Fibroblast of mammary gland (primary cell): Measurements from ENCODE around the gene FGF14.

Experiments used
- DNase-seq: peaks from one replicate; pipeline ENCODE4 v3.0.0-alpha.2; 2010; ENCODE audit warnings: low read depth
- H3K4me3 ChIP-seq: 2 replicates; pipeline ENCODE4 v1.5.1; 2011; ENCODE audit warnings: low read depth, mild to moderate bottlenecking, low read length, moderate library complexity; ENCODE audit not compliant: control insufficient read depth
- TF ChIP-seq, protein P1 (sequence below): conservative IDR thresholded peaks from 2 replicates; pipeline ENCODE4 v1.5.1; 2011; ENCODE audit warnings: low read depth, low read length, inconsistent platforms; ENCODE audit not compliant: control insufficient read depth, insufficient read depth

FGF14 gene

DNA sequence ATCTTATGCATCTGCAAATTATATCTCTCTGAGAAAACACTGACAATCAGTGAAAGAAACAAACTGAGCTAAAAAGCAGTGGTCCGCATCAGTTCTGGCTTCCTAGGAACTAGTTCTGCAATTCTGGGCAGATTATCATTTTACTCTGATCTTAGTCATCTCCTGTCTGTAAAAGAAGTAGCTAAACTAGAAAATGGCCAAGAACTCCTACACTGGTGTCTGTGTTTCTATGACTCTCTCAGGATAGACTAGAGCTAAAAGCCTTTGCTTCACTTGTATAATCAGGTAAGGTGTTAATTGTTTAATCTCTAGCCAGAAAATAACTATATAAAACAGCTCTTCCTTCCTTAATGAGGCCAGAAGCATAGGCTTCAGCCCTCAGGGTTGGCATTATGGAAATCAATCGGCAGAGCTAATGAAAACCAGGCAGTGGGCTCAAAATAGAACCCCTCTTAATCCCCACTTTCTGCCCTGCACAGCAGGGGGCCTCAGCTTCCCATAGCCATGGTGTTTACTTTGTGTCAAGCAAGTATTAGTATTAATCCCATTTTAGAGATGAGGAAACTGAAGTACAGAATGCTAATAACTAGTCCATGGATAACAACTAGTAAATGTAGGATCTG, 459.2 kb downstream of the FGF14 start:
- TF ChIP-seq, protein P1, sequence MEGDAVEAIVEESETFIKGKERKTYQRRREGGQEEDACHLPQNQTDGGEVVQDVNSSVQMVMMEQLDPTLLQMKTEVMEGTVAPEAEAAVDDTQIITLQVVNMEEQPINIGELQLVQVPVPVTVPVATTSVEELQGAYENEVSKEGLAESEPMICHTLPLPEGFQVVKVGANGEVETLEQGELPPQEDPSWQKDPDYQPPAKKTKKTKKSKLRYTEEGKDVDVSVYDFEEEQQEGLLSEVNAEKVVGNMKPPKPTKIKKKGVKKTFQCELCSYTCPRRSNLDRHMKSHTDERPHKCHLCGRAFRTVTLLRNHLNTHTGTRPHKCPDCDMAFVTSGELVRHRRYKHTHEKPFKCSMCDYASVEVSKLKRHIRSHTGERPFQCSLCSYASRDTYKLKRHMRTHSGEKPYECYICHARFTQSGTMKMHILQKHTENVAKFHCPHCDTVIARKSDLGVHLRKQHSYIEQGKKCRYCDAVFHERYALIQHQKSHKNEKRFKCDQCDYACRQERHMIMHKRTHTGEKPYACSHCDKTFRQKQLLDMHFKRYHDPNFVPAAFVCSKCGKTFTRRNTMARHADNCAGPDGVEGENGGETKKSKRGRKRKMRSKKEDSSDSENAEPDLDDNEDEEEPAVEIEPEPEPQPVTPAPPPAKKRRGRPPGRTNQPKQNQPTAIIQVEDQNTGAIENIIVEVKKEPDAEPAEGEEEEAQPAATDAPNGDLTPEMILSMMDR: peak; percentile 24
- peak; percentile 13 for DNase-seq
- no peak overlapping the region for H3K4me3 ChIP-seq

DNA sequence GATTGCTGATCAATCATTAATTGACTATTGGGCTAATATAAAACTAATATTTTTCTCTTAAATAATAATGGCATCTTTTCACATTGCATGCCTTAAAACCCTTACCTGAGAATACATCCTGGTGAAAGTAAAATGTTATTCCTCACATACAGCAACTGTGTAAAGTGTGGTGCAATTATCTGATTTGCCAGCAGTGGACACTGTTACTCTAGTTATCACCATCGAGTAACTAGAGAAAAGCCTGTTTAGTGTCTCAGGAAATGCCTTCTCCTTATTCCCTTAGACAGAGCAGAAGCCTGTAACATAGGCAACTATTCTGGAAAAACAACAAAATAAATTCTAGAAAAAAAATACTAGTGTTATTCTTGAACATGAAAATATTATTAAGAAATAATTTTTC, 459.8 kb downstream of the FGF14 start:
- no peak overlapping the region for H3K4me3 ChIP-seq
- DNase-seq: peak; percentile 63
- TF ChIP-seq, protein P1: peak; percentile 93

- peak; percentile 33 for DNase-seq
- no peak overlapping the region for H3K4me3 ChIP-seq
- TF ChIP-seq, protein P1: peak; percentile 41
These were observed 460.6 kb downstream of the FGF14 start for GRCh38 chr13:101941095-101941783.

DNA sequence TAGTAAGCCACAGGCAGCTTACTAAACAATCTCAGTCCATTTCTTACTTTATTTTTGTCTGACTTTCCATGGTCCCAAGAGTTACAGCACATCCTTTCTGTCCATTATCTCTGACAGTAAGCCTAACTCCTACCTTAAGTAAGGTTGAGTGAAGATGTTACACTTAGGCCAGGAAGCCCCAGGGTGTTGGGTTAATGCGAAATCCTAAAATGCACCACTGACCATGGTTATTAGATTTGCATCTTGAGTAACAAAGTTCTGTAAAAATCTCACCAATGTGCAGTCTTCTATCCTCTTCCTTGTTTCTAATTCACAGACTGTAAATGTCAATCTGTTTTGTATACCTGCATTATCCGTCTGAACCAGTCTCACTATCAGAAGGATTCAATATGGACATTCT, 462.5 kb downstream of the FGF14 start:
- H3K4me3 ChIP-seq: no peak overlapping the region
- DNase-seq: no peak
- TF ChIP-seq, protein P1: no peak

- TF ChIP-seq, protein P1: no peak
- H3K4me3 ChIP-seq: no peak overlapping the region
- no peak for DNase-seq
These were observed 466.0 kb downstream of the FGF14 start for GRCh38 chr13:101935828-101936227.

- no peak overlapping the region for H3K4me3 ChIP-seq
- TF ChIP-seq, protein P1: no peak
- no peak for DNase-seq
These were observed 470.7 kb downstream of the FGF14 start for GRCh38 chr13:101931186-101931585.
